ENCODE measurements around the gene ITGA5. TPM values are rescaled to one million over a fixed set of nuclear protein-coding genes. Genes with fewer than 3 reads are reported as not detected.

ITGA5 gene
- total and polyA plus RNA-seq, 10 donors: 7.0 to 44.9 (median 28.2) TPM

- Histone ChIP-seq H3K4me3 (no peak overlapping the region), H3K4me1 (peaks cover 15 to 97% (median 57%) of the 10 kb centered on the region in 6 donors), H3K27ac (peak overlapping the region in 5 of 8 donors; percentile 3 to 88 (median 13)), H3K9me3 (no peaks in the 10 kb centered on the region), H3K27me3 (replicated peaks in 1 of 7) (peaks cover 0 to 9% (median 0%) of the 10 kb centered on the region in 7 donors), H3K36me3 (no peaks in the 10 kb centered on the region)
- 79 to 90% (median 87%) methylated on average over 3 of the region's 3 CpGs for WGBS, 5 donors
- no peak for DNase-seq
- intact Hi-C loops (cut with DNase I; ENCODE audit: low total_unique reads): no loop called here
- no peak for TF ChIP-seq CTCF (IDR thresholded peaks at IDR 0.05 in 8 of 11, conservative IDR thresholded peaks at IDR 0.05 in 3 of 11)
- no peak for TF ChIP-seq POLR2A (IDR thresholded peaks at IDR 0.05)
- TF ChIP-seq POLR2AphosphoS5 (IDR thresholded peaks at IDR 0.05): no peak
Observed at GRCh38 chr12:54386403-54387113, 32.5 kb downstream of the ITGA5 start.

- intact Hi-C loops (cut with DNase I; ENCODE audit: low total_unique reads): no loop called here
- no peaks in the 10 kb centered on the region for H3K9me3 ChIP-seq
- TF ChIP-seq CTCF (IDR thresholded peaks at IDR 0.05 in 8 of 11, conservative IDR thresholded peaks at IDR 0.05 in 3 of 11) (no peak), POLR2AphosphoS5 (IDR thresholded peaks at IDR 0.05) (peak in 1 of 3 donors; percentile 28)
- peak overlapping the region in 1 of 8 donors; percentile 50 for H3K4me3 ChIP-seq
- no peaks in the 10 kb centered on the region for H3K27me3 ChIP-seq (replicated peaks in 1 of 7)
- no peaks in the 10 kb centered on the region for H3K36me3 ChIP-seq
- H3K27ac ChIP-seq: peak overlapping the region in 7 of 8 donors; percentile 54 to 88 (median 77)
- H3K4me1 ChIP-seq: peaks cover 15 to 97% (median 47%) of the 10 kb centered on the region in 6 donors
- DNase-seq: peak; percentile 75
- WGBS, 5 donors: 39 to 58% (median 43%) methylated on average over 10 of the region's 10 CpGs
Observed at GRCh38 chr12:54385251-54385914, 33.7 kb downstream of the ITGA5 start.

- 42 to 61% (median 53%) methylated on average over 1 of the region's 1 CpG for WGBS, 5 donors
- Histone ChIP-seq H3K4me1 (peaks cover 15 to 97% (median 46%) of the 10 kb centered on the region in 6 donors), H3K36me3 (no peaks in the 10 kb centered on the region), H3K27me3 (replicated peaks in 1 of 7) (no peaks in the 10 kb centered on the region), H3K4me3 (peak within 1 kb of the TSS in 3 of 8 donors; percentile 4 to 50 (median 16)), H3K27ac (peak within 1 kb of the TSS; percentile 42 to 88 (median 74)), H3K9me3 (no peaks in the 10 kb centered on the region)
- TF ChIP-seq CTCF (IDR thresholded peaks at IDR 0.05 in 8 of 11, conservative IDR thresholded peaks at IDR 0.05 in 3 of 11) (peak in 1 of 11 experiments; percentile 16), POLR2A (IDR thresholded peaks at IDR 0.05) (no peak), POLR2AphosphoS5 (IDR thresholded peaks at IDR 0.05) (peak; percentile 20 to 82 (median 75))
- intact Hi-C loops (cut with DNase I; ENCODE audit: low total_unique reads): no loop called here
- peak; percentile 88 for DNase-seq
Observed at GRCh38 chr12:54384591-54385041, 34.5 kb downstream of the ITGA5 start, which contains the start of gene ZNF385A. Gene ZNF385A (minus strand): TSS chr12:54384733. CDS start chr12:54384514, 219 bp downstream.

All from spleen (tissue), 11 donors.